Measurements from ENCODE around the gene SIL1. TPM values are rescaled to one million over a fixed set of nuclear protein-coding genes. Genes with fewer than 3 reads are reported as not detected.
A peak's percentile ranks its signal among the peaks of the same experiment; 100 is the strongest.
"Not testable (repeated sequence)": the region's sequence is repeated elsewhere in the genome, so short reads cannot be mapped to it uniquely, and the experiment has no call there.

The SIL1 gene
- total and polyA plus RNA-seq, 9 of the 15 experiments (the other 6 are each of a cell fraction or from before 2014, with no cell fraction given), result 1.3 to 30.5 (median 18.1) TPM

- CTCF ChIA-PET (ENCODE audit: low intra/inter-chr PET ratio), result no interaction called here
- no peak for FAIRE-seq
- Histone ChIP-seq H3K9me3 (replicated peaks; ENCODE audit: control insufficient read depth, insufficient read depth, low read depth, low read length) (no peaks in the 10 kb centered on the region), H2AFZ (ENCODE audit: low read depth, low read length) (no peak overlapping the region), H4K20me1 (replicated peaks; ENCODE audit: control insufficient read depth, insufficient read depth, low read length) (peaks cover under 1% of the 10 kb centered on the region; the same call in 1 of the 2 replicates), H3K4me3 (no peak overlapping the region), H3K9ac (ENCODE audit: insufficient read depth in 1 of 2, low read depth in 2 of 2, low read length in 2 of 2) (no peak overlapping the region), H3K4me1 (replicated peaks in 1 of 2; ENCODE audit: control insufficient read depth in 2 of 2, insufficient read depth in 2 of 2, low read length in 2 of 2) (no peaks in the 10 kb centered on the region), H3K79me2 (ENCODE audit: control insufficient read depth, insufficient read depth, low read length) (no peaks in the 10 kb centered on the region), H3K9me1 (ENCODE audit: control insufficient read depth, insufficient read depth, low read length) (no peaks in the 10 kb centered on the region), H3K4me2 (ENCODE audit: insufficient read depth, low read length) (no peak overlapping the region), H3K27me3 (ENCODE audit: control insufficient read depth in 2 of 2, insufficient read depth in 2 of 2, low read length in 2 of 2) (no peaks in the 10 kb centered on the region), H3K27ac (ENCODE audit: extremely low read depth, low read depth, low read length) (no peak overlapping the region), H3K36me3 (ENCODE audit: control insufficient read depth, insufficient read depth, low read length) (peaks cover 36% of the 10 kb centered on the region)
- DNase-seq (ENCODE audit: extremely low read depth in 1 of 4, low spot score in 3 of 4), result no peak
- peak in 2 of 3 experiments; percentile 18 to 20; a peak in 1 of 6 replicates for TF ChIP-seq CTCF (IDR thresholded peaks at IDR 0.05 in 2 of 3, conservative IDR thresholded peaks at IDR 0.05 in 1 of 3; ENCODE audit: insufficient read depth in 2 of 3, low read depth in 1 of 3, low read length in 3 of 3)
- TF ChIP-seq NFYB (IDR thresholded peaks at IDR 0.05; ENCODE audit: extremely low read depth, insufficient read length), result no peak
- peak; percentile 35; the same call in 1 of the 2 replicates for TF ChIP-seq ZNF740 (CRISPR knock-in tag; IDR thresholded peaks at IDR 0.05)
- TF ChIP-seq ZNF740 (tag; IDR thresholded peaks at IDR 0.05), result no peak
- TF ChIP-seq RAD21 (CRISPR knock-in tag; conservative IDR thresholded peaks at IDR 0.05 in 1 of 2, IDR thresholded peaks at IDR 0.05 in 1 of 2), result peak in 1 of 2 experiments; percentile 35; a peak in 1 of 4 replicates
- TF ChIP-seq, protein P1, sequence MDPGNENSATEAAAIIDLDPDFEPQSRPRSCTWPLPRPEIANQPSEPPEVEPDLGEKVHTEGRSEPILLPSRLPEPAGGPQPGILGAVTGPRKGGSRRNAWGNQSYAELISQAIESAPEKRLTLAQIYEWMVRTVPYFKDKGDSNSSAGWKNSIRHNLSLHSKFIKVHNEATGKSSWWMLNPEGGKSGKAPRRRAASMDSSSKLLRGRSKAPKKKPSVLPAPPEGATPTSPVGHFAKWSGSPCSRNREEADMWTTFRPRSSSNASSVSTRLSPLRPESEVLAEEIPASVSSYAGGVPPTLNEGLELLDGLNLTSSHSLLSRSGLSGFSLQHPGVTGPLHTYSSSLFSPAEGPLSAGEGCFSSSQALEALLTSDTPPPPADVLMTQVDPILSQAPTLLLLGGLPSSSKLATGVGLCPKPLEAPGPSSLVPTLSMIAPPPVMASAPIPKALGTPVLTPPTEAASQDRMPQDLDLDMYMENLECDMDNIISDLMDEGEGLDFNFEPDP (CRISPR knock-in tag; IDR thresholded peaks at IDR 0.05), result no peak
- WGBS (ENCODE audit: insufficient coverage, low coverage, missing lambda C conversion rate), result 51% methylated on average over 2 of the region's 2 CpGs
- in situ Hi-C loops (cut with MboI) (no loop called here), intact Hi-C loops (cut with micrococcal nuclease) (no loop called here)
- BruUV-seq (replicated peaks), result no TSS peak
- POLR2A ChIA-PET, result no interaction called here
- ATAC-seq, result peak; percentile 79
Measured at GRCh38 chr5:138922494-138922893, 275.7 kb downstream of the SIL1 start.

DNA sequence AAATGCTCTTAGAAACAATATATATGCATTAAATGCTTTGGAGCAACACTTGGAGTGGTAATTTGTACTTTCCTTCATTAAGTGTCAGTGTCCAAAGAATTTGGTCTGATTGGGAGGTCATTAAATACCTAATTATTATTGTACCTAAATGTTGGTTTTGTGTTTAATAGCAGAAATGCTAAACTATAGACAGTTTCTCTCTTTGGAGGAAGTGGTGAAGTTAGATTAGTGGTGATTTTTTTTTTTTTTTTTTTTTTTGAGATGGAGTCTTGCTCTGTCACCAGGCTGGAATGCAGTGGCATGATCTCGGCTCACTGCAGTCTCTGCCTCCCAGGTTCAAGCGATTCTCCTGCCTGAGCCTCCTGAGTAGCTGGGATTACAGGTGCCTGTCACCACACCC lies 276.8 kb downstream of the SIL1 start:
- DNase-seq (ENCODE audit: extremely low read depth in 1 of 4, low spot score in 3 of 4); BruUV-seq (replicated peaks); H3K4me3 ChIP-seq; H3K9me1 ChIP-seq (ENCODE audit: control insufficient read depth, insufficient read depth, low read length); POLR2A ChIA-PET; H3K4me2 ChIP-seq (ENCODE audit: insufficient read depth, low read length); CTCF ChIA-PET (ENCODE audit: low intra/inter-chr PET ratio); FAIRE-seq; H3K27ac ChIP-seq (ENCODE audit: extremely low read depth, low read depth, low read length); H3K9ac ChIP-seq (ENCODE audit: insufficient read depth in 1 of 2, low read depth in 2 of 2, low read length in 2 of 2); H4K20me1 ChIP-seq (replicated peaks; ENCODE audit: control insufficient read depth, insufficient read depth, low read length); H3K9me3 ChIP-seq (replicated peaks; ENCODE audit: control insufficient read depth, insufficient read depth, low read depth, low read length); in situ Hi-C loops (cut with MboI); H3K27me3 ChIP-seq (ENCODE audit: control insufficient read depth in 2 of 2, insufficient read depth in 2 of 2, low read length in 2 of 2); H3K79me2 ChIP-seq (ENCODE audit: control insufficient read depth, insufficient read depth, low read length); intact Hi-C loops (cut with micrococcal nuclease); H3K4me1 ChIP-seq (replicated peaks in 1 of 2; ENCODE audit: control insufficient read depth in 2 of 2, insufficient read depth in 2 of 2, low read length in 2 of 2); H2AFZ ChIP-seq (ENCODE audit: low read depth, low read length); ATAC-seq: not testable (repeated sequence)
- peaks cover 26% of the 10 kb centered on the region; the same call in 2 of the 3 replicates for H3K36me3 ChIP-seq (ENCODE audit: control insufficient read depth, insufficient read depth, low read length)
- no CpG with 5 or more reads among the region's 2 CpGs for WGBS (ENCODE audit: insufficient coverage, low coverage, missing lambda C conversion rate)
